GM18519 (cell line): Measurements from ENCODE around the gene ZHX3.
"Not testable (repeated sequence)": the region's sequence is repeated elsewhere in the genome, so short reads cannot be mapped to it uniquely, and the experiment has no call there.

Experiments
- ATAC-seq: cut with Tn5 transposase; IDR thresholded peaks from one replicate; pipeline ENCODE4 v1.9.1; 2021; ENCODE audit warnings: mild to moderate bottlenecking, moderate library complexity; ENCODE audit not compliant: unreplicated experiment, low FRiP score

ZHX3 gene

GRCh38 chr20:41264819-41265218 is 52.7 kb downstream of the ZHX3 start:
- no peak for ATAC-seq

- ATAC-seq, result no peak
Observed at GRCh38 chr20:41261790-41262717, 55.5 kb downstream of the ZHX3 start.

GRCh38 chr20:41261260-41261659 is 56.3 kb downstream of the ZHX3 start:
- no peak for ATAC-seq

- ATAC-seq, result no peak
Observed at GRCh38 chr20:41260734-41261220, 56.8 kb downstream of the ZHX3 start.

GRCh38 chr20:41259309-41259708 is 58.2 kb downstream of the ZHX3 start:
- ATAC-seq, result no peak

- ATAC-seq, result no peak
Observed at GRCh38 chr20:41258474-41258873, 59.1 kb downstream of the ZHX3 start.

GRCh38 chr20:41256516-41256915 is 61.0 kb downstream of the ZHX3 start:
- no peak for ATAC-seq

GRCh38 chr20:41255655-41256054 is 61.9 kb downstream of the ZHX3 start:
- ATAC-seq, result no peak

- ATAC-seq, result no peak
Observed at GRCh38 chr20:41249411-41250281, 67.9 kb downstream of the ZHX3 start.

- ATAC-seq, result no peak
Observed at GRCh38 chr20:41248368-41249024, 69.0 kb downstream of the ZHX3 start.

GRCh38 chr20:41247523-41248367 is 69.8 kb downstream of the ZHX3 start:
- no peak for ATAC-seq

GRCh38 chr20:41245086-41245707 is 72.3 kb downstream of the ZHX3 start:
- no peak for ATAC-seq

- ATAC-seq, result no peak
Observed at GRCh38 chr20:41242807-41243206, 74.7 kb downstream of the ZHX3 start.

GRCh38 chr20:41242352-41242751 is 75.2 kb downstream of the ZHX3 start:
- no peak for ATAC-seq

GRCh38 chr20:41237233-41237632 is 80.3 kb downstream of the ZHX3 start:
- not testable (repeated sequence) for ATAC-seq

GRCh38 chr20:41236818-41237217 is 80.7 kb downstream of the ZHX3 start:
- not testable (repeated sequence) for ATAC-seq

GRCh38 chr20:41234546-41234945 is 83.0 kb downstream of the ZHX3 start:
- no peak for ATAC-seq

GRCh38 chr20:41234041-41234440 is 83.5 kb downstream of the ZHX3 start:
- ATAC-seq, result no peak
